SH-SY5Y (cell line): ENCODE measurements around the gene GALNTL6.

Source experiments
- GATA2 ChIP-seq: IDR thresholded peaks from 2 replicates; pipeline ENCODE4 v1.6.1; 2011; ENCODE audit warnings: mild to moderate bottlenecking, low read depth, low read length
- GATA3 ChIP-seq: IDR thresholded peaks from 2 replicates; pipeline ENCODE4 v1.6.1; 2011; ENCODE audit warnings: low read depth, mild to moderate bottlenecking, low read length, moderate library complexity

- no peak for TF ChIP-seq GATA2
- TF ChIP-seq GATA3, result no peak
Measured at GRCh38 chr4:172721659-172722058, 908.5 kb downstream of the GALNTL6 start.
